ENCODE data around the gene PKNOX2.

PKNOX2 gene

GRCh38 chr11:125154378-125155099 is 10.0 kb upstream of the PKNOX2 start:
- DNase-seq (ENCODE audit: low spot score), result no peak

GRCh38 chr11:125155100-125155444 is 9.5 kb upstream of the PKNOX2 start:
- no peak for DNase-seq (ENCODE audit: low spot score)

GRCh38 chr11:125155767-125156166 is 8.8 kb upstream of the PKNOX2 start:
- no peak for DNase-seq (ENCODE audit: low spot score)

GRCh38 chr11:125156346-125157117 is 8.0 kb upstream of the PKNOX2 start:
- no peak for DNase-seq (ENCODE audit: low spot score)

GRCh38 chr11:125157118-125157733 is 7.3 kb upstream of the PKNOX2 start:
- no peak for DNase-seq (ENCODE audit: low spot score)

GRCh38 chr11:125157953-125158680 is 6.4 kb upstream of the PKNOX2 start:
- DNase-seq (ENCODE audit: low spot score), result no peak

- no peak for DNase-seq (ENCODE audit: low spot score)
Observed at GRCh38 chr11:125162743-125163142, 1.8 kb upstream of the PKNOX2 start.

GRCh38 chr11:125163431-125164063 is 1.0 kb upstream of the PKNOX2 start:
- no peak for DNase-seq (ENCODE audit: low spot score)

- no peak for DNase-seq (ENCODE audit: low spot score)
Observed at GRCh38 chr11:125164091-125164421, 495 bp upstream of the PKNOX2 start.

GRCh38 chr11:125165111-125165842 is 726 bp downstream of the PKNOX2 start:
- peak; percentile 44 for DNase-seq (ENCODE audit: low spot score)

GRCh38 chr11:125165843-125166763 is 1.6 kb downstream of the PKNOX2 start:
- DNase-seq (ENCODE audit: low spot score), result no peak

GRCh38 chr11:125166764-125167291 is 2.3 kb downstream of the PKNOX2 start:
- no peak for DNase-seq (ENCODE audit: low spot score)

GRCh38 chr11:125167292-125167953 is 2.9 kb downstream of the PKNOX2 start:
- DNase-seq (ENCODE audit: low spot score), result no peak

GRCh38 chr11:125167954-125168835 is 3.6 kb downstream of the PKNOX2 start:
- no peak for DNase-seq (ENCODE audit: low spot score)

- no peak for DNase-seq (ENCODE audit: low spot score)
Observed at GRCh38 chr11:125168918-125169456, 4.4 kb downstream of the PKNOX2 start.

GRCh38 chr11:125170001-125170509 is 5.5 kb downstream of the PKNOX2 start:
- no peak for DNase-seq (ENCODE audit: low spot score)

GRCh38 chr11:125170510-125171031 is 6.0 kb downstream of the PKNOX2 start:
- no peak for DNase-seq (ENCODE audit: low spot score)

GRCh38 chr11:125171974-125172373 is 7.4 kb downstream of the PKNOX2 start:
- DNase-seq (ENCODE audit: low spot score), result no peak
